Esophagus muscularis mucosa (tissue), 4 donors: ENCODE measurements around the gene USP6. TPM values are rescaled to one million over a fixed set of nuclear protein-coding genes. Genes with fewer than 3 reads are reported as not detected.
"Not testable (repeated sequence)": the region's sequence is repeated elsewhere in the genome, so short reads cannot be mapped to it uniquely, and the experiment has no call there.

Experiments
- DNase-seq: peaks from one replicate; pipeline ENCODE4 v3.0.0-alpha.2; 2017; ENCODE audit errors: extremely low spot score
- H3K27ac ChIP-seq, 4 donors: fragments of 200-600 bp; sonication (generic); replicated peaks in 1 of 4; 1 replicate in 3 of 4; 2 replicates in 1 of 4; pipeline ENCODE4 v1.5.1; 2016 to 2019; ENCODE audit warnings: mild to moderate bottlenecking in 1 of 4
- H3K27me3 ChIP-seq, 4 donors: fragments of 200-600 bp; sonication (generic); one replicate each; pipeline versions ENCODE4 v1.5.1 to v1.6.0; 2016 to 2019
- H3K36me3 ChIP-seq, 4 donors: fragments of 200-600 bp; sonication (generic); one replicate each; pipeline ENCODE4 v1.5.1; 2016 to 2019
- H3K4me1 ChIP-seq, 4 donors: fragments of 200-600 bp; sonication (generic); one replicate each; pipeline ENCODE4 v1.5.1; 2016 to 2019
- H3K4me3 ChIP-seq, 4 donors: fragments of 200-600 bp; sonication (generic); 1 replicate in 2 of 4; 2 replicates in 2 of 4; pipeline ENCODE4 v1.5.1; 2016 to 2019; ENCODE audit warnings: mild to moderate bottlenecking in 4 of 4, moderate library complexity in 1 of 4
- H3K9me3 ChIP-seq, 4 donors: fragments of 200-600 bp; sonication (generic); 1 replicate in 3 of 4; 2 replicates in 1 of 4; pipeline ENCODE4 v1.5.1; 2016 to 2019
- EP300 ChIP-seq: sonication (generic); formaldehyde crosslinking; IDR thresholded peaks from one replicate; pipeline ENCODE4 v1.6.1; 2017; ENCODE audit warnings: antibody characterized with exemption
- POLR2A ChIP-seq: fragments of 450-650 bp; IDR thresholded peaks from one replicate; pipeline ENCODE4 v1.6.1; 2017; ENCODE audit warnings: antibody characterized with exemption, moderate library complexity, mild to moderate bottlenecking, low read depth
- POLR2AphosphoS5 ChIP-seq, 2 donors: sonication (generic); formaldehyde crosslinking; IDR thresholded peaks; one replicate each; pipeline ENCODE4 v1.6.1; 2017; ENCODE audit warnings: antibody characterized with exemption in 2 of 2
- WGBS: methylation state at CpG from one replicate; pipeline ENCODE4 v1.1.5; 2018; 5-methylcytosine and 5-hydroxymethylcytosine counted together
- intact Hi-C: fragments of 100-400 bp; cut with DNase I; formaldehyde crosslinking; loops from one replicate; pipeline ENCODE4 v1.15.1; 2023
- total RNA-seq, 4 donors: library from RNA; depleted of rRNA; stranded (reverse); fragments of >200 nt; gene quantifications; one replicate each; pipeline versions ENCODE4 v1.1.0 to v1.2.1, GENCODE V29; 2016
- TF ChIP-seq, protein P1 (sequence below), 3 experiments: fragments of 200-600 bp in 2 of 3; fragments of 450-650 bp in 1 of 3; sonication (generic) in 2 of 3; IDR thresholded peaks; one replicate each; pipeline ENCODE4 v1.5.1; 2017 to 2019; ENCODE audit warnings: antibody characterized with exemption in 3 of 3, mild to moderate bottlenecking in 2 of 3, moderate library complexity in 1 of 3

Gene USP6
- total RNA-seq, 4 donors from 2014 or later, result 0.06 to 2.9 (median 0.33) TPM; not detected in 1

DNA sequence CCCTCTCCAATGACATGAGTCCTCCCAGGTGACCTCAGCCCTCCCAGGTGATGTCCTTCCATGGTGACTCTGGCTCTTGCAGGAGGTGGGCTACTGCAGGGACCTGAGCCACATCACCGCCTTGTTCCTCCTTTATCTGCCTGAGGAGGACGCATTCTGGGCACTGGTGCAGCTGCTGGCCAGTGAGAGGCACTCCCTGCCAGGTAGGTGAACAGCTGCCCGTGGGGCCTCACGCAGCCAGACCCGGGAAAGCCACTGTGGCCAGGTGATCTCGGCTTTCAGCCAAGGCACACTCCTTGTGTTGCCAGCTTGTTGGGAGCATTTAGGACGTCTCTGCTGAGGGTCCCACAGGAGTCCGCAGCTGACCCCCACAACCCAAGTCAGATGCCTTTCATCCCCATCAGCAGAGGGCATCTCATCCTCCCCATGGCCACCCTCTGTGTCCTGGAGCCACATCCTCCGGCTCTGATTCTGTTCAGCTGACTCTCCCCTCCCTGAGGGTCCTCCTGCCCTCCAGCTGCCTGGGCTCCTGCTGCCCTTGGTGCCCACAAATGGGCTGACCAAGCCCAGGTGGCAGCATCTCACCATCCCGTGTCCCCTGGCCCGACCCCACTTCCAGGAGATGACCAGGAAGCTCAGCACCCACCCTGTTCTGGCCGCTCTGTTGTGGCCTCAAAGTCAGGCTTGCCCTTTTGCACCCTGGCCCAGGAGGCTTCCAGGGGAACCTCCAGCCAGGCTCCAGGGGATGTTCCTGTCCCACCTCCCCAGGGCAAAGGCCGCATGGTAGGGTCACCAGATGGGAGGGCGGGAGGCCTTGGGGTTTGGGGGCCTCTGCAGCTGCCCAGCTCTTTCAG is 20.1 kb downstream of the USP6 start:
- H3K9me3 ChIP-seq, result no peaks in the 10 kb centered on the region
- no peaks in the 10 kb centered on the region for H3K4me1 ChIP-seq
- intact Hi-C loops, result no loop called here
- WGBS, result 87% methylated on average over 9 of the region's 14 CpGs
- peak; percentile 80 for DNase-seq
- no peak overlapping the region for H3K4me3 ChIP-seq
- no peak overlapping the region for H3K27ac ChIP-seq
- TF ChIP-seq, protein P1, sequence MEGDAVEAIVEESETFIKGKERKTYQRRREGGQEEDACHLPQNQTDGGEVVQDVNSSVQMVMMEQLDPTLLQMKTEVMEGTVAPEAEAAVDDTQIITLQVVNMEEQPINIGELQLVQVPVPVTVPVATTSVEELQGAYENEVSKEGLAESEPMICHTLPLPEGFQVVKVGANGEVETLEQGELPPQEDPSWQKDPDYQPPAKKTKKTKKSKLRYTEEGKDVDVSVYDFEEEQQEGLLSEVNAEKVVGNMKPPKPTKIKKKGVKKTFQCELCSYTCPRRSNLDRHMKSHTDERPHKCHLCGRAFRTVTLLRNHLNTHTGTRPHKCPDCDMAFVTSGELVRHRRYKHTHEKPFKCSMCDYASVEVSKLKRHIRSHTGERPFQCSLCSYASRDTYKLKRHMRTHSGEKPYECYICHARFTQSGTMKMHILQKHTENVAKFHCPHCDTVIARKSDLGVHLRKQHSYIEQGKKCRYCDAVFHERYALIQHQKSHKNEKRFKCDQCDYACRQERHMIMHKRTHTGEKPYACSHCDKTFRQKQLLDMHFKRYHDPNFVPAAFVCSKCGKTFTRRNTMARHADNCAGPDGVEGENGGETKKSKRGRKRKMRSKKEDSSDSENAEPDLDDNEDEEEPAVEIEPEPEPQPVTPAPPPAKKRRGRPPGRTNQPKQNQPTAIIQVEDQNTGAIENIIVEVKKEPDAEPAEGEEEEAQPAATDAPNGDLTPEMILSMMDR (IDR thresholded peaks at IDR 0.05), result no peak
- TF ChIP-seq POLR2AphosphoS5 (IDR thresholded peaks at IDR 0.05) (no peak), EP300 (no peak), POLR2A (no peak)
- H3K36me3 ChIP-seq, result no peaks in the 10 kb centered on the region
- H3K27me3 ChIP-seq, result peaks cover 0 to 4% (median 0%) of the 10 kb centered on the region in 4 donors

DNA sequence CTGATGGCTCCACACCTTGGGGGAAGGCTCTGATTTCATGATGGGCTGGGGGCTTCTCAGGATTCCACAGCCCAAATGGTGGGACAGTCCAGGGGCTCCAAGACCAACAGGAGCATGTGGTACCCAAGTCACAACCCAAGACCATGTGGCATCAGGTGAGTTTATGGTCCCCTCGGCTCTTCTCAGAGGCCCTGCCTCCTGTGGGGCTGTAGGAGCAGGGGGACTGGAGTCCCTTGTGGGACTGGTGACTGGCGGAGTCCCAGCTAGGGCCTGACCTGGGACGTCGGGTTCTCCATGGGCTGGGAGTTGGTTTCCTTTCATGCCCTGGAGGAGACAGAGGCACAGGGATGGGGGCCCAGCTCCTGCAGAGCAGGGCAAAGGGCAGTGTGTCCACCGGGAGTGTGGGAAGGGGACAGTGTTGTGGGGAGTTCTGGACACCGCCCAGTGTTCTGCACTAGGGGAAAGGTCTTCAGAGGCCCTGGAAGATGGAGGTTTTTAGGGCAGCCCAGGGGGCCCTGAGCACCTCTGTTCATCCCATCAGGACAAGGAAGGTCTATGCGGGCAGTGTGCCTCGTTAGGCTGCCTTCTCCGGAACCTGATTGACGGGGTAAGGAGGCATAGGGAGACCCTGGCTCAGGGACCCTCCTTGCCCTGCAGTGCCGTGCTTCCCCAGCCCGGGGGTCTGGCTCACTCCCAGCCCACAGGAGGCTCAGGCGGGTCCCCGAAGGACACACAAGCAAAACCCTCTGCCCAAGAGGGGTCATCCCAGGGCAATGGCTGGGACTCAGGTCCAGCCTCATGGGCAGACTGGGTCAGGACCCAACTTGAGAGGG is 21.0 kb downstream of the USP6 start:
- H3K4me1 ChIP-seq, H3K4me3 ChIP-seq, intact Hi-C loops, H3K36me3 ChIP-seq, H3K27me3 ChIP-seq, H3K27ac ChIP-seq, H3K9me3 ChIP-seq: not testable (repeated sequence)
- DNase-seq, result peak; percentile 74
- WGBS, result 60% methylated on average over 1 of the region's 14 CpGs

DNA sequence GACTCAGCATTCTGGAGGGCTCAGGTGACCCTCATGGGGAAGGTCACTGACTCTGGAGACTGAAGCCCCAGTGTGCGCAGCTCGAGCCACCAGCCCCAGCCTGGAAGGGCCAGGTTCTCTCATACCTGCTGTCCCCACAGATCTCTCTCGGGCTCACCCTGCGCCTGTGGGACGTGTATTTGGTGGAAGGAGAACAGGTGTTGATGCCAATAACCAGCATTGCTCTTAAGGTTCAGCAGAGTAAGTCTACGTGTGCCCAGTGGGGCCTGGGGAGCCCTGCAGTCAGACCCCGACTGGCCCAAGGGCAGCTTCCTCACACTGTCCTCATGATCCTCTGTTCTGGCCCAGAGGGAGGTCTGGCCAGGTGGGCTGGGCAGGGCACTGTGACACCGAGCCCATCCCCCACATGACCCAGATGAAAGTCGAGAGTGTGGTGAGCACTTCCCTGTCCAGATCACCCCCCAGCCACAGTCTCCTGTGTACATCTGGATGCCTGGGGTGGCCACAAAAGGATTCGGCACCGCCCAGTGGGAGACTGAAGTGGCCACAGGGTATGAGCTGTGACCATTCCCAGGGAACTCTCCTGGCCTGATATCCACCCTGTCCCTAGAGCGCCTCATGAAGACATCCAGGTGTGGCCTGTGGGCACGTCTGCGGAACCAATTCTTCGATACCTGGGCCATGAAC is 21.8 kb downstream of the USP6 start:
- intact Hi-C loops, H3K36me3 ChIP-seq, DNase-seq, H3K9me3 ChIP-seq, H3K27ac ChIP-seq, H3K4me3 ChIP-seq, H3K27me3 ChIP-seq, H3K4me1 ChIP-seq: not testable (repeated sequence)
- WGBS, result 86% methylated on average over 11 of the region's 15 CpGs

DNA sequence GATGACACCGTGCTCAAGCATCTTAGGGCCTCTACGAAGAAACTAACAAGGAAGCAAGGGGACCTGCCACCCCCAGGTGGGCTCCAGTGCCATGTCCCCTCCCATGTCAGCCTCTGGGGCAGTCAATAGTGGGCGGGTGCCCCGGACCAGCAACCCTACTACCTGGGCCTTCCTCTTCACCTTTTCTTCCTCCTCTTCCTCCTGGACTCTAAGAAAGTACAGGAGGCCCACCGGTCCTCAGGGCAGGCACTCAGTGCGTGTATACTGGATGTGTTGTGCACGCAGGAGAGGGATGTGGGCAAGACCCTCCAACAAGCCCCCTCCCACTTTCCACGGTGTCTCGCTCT is 22.3 kb downstream of the USP6 start:
- H3K27me3 ChIP-seq, H3K36me3 ChIP-seq, H3K27ac ChIP-seq, DNase-seq, H3K9me3 ChIP-seq, H3K4me1 ChIP-seq, intact Hi-C loops, H3K4me3 ChIP-seq: not testable (repeated sequence)
- WGBS, result 97% methylated on average over 9 of the region's 9 CpGs

DNA sequence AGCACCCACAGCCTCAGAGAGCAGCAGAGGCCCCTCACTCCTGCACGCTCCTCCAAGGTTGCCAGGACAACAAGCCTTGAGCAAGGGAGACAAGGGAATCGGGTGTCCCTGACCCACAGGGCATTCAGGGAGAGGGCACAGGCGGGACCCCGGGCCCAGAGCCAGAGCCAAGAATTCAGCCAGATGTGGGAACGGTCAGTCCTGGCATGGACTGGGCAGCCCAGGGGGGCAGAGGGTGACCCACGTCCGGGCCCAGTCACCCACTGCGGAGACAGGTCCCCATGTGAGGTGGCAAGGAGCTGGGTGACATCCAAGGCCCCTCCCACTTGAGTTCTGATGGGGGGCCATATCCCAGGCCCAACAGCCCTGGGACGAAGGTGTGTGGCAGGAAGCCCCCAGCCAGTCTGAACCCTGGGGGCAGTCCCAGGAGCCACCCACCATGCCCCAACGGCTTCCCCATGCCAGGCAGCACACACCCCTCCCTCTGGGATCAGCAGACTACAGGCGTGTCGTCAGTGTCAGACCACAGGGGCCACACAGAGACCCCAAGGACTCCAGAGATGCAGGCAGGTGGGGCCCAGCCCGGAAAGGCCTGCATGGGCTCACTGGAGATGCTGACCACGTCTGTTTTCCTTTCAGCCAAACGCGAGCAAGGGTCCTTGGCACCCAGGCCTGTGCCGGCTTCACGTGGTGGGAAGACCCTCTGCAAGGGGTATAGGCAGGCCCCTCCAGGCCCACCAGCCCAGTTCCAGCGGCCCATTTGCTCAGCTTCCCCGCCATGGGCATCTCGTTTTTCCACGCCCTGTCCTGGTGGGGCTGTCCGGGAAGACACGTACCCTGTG is 23.0 kb downstream of the USP6 start:
- WGBS, result 91% methylated on average over 11 of the region's 24 CpGs
- Histone ChIP-seq H3K4me3 (no peak overlapping the region), H3K9me3 (no peaks in the 10 kb centered on the region), H3K36me3 (no peaks in the 10 kb centered on the region), H3K27me3 (no peaks in the 10 kb centered on the region), H3K4me1 (no peaks in the 10 kb centered on the region), H3K27ac (no peak overlapping the region)
- intact Hi-C loops, result no loop called here
- peak; percentile 74 for DNase-seq
- TF ChIP-seq EP300, result no peak
- TF ChIP-seq POLR2A, result no peak
- TF ChIP-seq POLR2AphosphoS5 (IDR thresholded peaks at IDR 0.05), result no peak
- TF ChIP-seq, protein P1 (IDR thresholded peaks at IDR 0.05), result no peak
